IPS-15b (cell line): ENCODE results near the gene SIM2.

Experiments
- H3K27me3 ChIP-seq: one replicate; pipeline ENCODE4 v1.6.1; 2013; ENCODE audit warnings: low read length; ENCODE audit not compliant: control insufficient read depth, insufficient read depth
- H3K36me3 ChIP-seq: one replicate; pipeline ENCODE4 v1.6.1; 2013; ENCODE audit warnings: low read length; ENCODE audit not compliant: control insufficient read depth, insufficient read depth
- H3K4me1 ChIP-seq: one replicate; pipeline ENCODE4 v1.6.1; 2013; ENCODE audit warnings: mild to moderate bottlenecking, low read length; ENCODE audit not compliant: control insufficient read depth, insufficient read depth
- H3K4me3 ChIP-seq: one replicate; pipeline ENCODE4 v1.5.1; 2013; ENCODE audit warnings: low read depth, low read length
- H3K9ac ChIP-seq: one replicate; pipeline ENCODE4 v1.6.1; 2013; ENCODE audit warnings: low read depth, mild to moderate bottlenecking, low read length
- H3K9me3 ChIP-seq: one replicate; pipeline ENCODE4 v1.6.1; 2013; ENCODE audit warnings: mild to moderate bottlenecking, low read length; ENCODE audit not compliant: control insufficient read depth, insufficient read depth

SIM2 gene

DNA sequence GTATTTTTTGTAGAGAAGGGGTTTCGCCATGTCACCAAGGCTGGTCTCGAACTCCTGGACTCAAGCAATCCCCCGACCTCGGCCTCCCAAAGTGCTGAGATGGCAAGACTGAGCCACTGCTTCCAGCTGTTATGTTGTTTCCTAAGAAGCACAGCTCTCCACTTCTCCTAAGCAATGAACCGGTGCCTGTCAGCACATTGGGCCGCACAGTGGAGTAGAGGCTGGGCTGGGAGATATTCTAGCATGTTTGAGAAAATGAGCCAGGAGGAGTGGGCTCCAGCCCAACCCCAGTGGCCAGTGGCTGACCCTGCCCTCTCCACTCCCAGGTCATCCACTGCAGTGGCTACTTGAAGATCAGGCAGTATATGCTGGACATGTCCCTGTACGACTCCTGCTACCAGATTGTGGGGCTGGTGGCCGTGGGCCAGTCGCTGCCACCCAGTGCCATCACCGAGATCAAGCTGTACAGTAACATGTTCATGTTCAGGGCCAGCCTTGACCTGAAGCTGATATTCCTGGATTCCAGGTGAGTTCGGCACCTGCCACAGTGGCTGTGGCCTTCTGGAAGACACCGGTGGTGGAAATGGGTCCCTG is 27.0 kb downstream of the SIM2 start:
- Histone ChIP-seq H3K9me3 (no peaks in the 10 kb centered on the region), H3K27me3 (no peaks in the 10 kb centered on the region), H3K36me3 (no peaks in the 10 kb centered on the region), H3K4me1 (no peaks in the 10 kb centered on the region), H3K4me3 (no peak overlapping the region), H3K9ac (no peak overlapping the region)

DNA sequence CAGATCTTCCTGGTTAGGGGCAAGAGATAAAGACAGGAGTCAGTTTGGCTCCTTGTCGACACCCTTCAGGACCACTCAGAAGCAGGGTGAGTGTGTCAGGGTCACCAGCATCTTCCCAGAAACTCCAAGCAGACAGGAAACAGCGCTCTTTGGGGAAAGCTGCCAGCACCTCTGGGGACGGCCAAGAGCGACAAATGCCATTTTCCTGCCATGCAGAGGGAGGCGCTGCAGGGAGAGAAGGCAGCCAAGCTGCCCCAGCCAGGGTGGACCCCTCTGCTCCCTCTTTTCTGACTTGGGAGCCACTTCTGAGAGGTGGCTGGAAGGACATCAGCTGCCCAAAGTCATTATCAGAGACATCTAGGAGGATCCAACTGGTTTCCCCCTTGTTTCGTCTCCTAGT is 29.0 kb downstream of the SIM2 start:
- Histone ChIP-seq H3K27me3 (no peaks in the 10 kb centered on the region), H3K9me3 (no peaks in the 10 kb centered on the region), H3K9ac (no peak overlapping the region), H3K4me3 (no peak overlapping the region), H3K4me1 (no peaks in the 10 kb centered on the region), H3K36me3 (no peaks in the 10 kb centered on the region)

DNA sequence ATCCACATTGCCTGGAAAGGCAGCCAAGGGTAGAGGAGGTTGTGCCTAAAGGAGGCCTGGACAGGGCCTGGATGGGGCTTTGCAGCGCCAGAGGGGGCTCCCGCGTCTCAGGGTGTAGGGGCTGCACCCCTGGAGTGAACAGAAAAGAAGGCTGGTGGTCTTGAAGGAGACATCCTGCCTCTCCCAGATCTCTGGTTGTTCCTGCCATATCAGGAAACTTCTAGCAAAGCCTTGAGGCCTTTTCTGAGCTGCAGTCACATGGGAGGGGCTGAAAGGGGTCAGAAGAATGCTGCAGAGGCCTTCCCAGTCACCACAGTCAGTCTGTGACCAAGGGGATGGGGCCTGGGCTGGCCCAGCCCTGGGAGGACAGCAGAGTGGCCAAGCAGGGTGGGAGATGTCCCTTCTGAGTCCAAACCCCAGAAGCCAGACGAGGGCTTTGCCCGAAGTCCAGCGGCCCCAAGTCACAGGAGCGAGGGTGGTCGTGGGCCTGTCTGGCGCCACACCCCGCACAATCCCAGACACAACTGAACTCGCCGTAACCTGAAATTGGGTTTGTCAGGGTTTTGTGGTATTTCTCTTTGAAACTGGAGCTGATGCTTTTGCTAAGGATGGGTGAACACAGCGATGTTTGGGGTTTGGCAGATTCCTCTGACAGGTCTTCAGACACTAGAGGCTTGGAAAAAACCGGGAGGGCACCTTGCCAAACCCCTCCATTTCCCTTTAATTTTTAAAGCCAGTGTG is 29.6 kb downstream of the SIM2 start:
- no peaks in the 10 kb centered on the region for H3K4me1 ChIP-seq
- no peaks in the 10 kb centered on the region for H3K27me3 ChIP-seq
- H3K4me3 ChIP-seq = no peak overlapping the region
- H3K9me3 ChIP-seq = no peaks in the 10 kb centered on the region
- no peak overlapping the region for H3K9ac ChIP-seq
- H3K36me3 ChIP-seq = no peaks in the 10 kb centered on the region

DNA sequence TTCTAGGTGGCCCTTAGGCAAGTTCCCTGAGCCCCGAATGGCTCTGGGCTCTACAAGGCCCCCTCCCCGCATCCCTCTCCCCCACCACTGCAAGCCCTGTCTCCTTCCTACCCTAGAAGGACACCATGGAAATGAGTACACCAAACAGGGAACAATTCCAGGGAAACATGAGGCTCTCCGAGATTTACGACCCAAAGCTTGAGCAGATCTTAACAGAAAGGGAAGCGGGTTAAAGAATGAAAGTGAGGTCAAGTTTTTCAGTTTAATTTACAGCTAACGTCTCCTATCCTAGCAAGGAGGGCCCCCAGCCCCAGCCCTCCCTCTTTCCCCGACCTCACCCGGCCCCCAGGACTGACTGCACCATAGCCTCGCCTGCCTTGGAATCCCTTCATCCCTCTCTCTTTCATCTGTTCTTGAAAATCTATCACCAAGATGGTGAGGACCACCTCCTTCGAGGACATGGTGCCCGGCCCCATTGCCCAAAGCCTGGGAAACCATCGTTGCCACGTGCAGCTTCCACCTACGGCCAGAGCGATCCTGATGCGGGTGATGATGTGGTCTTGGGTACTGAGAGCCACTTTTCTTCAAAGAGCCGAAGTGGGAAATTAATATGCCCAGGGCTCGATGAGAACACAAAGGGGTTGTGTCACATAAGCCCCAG is 30.5 kb downstream of the SIM2 start:
- Histone ChIP-seq H3K27me3 (no peaks in the 10 kb centered on the region), H3K4me1 (no peaks in the 10 kb centered on the region), H3K36me3 (no peaks in the 10 kb centered on the region), H3K9ac (no peak overlapping the region), H3K9me3 (no peaks in the 10 kb centered on the region), H3K4me3 (no peak overlapping the region)

GRCh38 chr21:36730291-36731281 is 31.7 kb downstream of the SIM2 start:
- H3K4me1 ChIP-seq = no peaks in the 10 kb centered on the region
- H3K36me3 ChIP-seq = no peaks in the 10 kb centered on the region
- H3K9me3 ChIP-seq = no peaks in the 10 kb centered on the region
- H3K9ac ChIP-seq = no peak overlapping the region
- no peaks in the 10 kb centered on the region for H3K27me3 ChIP-seq
- no peak overlapping the region for H3K4me3 ChIP-seq

- no peak overlapping the region for H3K4me3 ChIP-seq
- H3K9me3 ChIP-seq = no peaks in the 10 kb centered on the region
- no peaks in the 10 kb centered on the region for H3K4me1 ChIP-seq
- no peak overlapping the region for H3K9ac ChIP-seq
- H3K36me3 ChIP-seq = no peaks in the 10 kb centered on the region
- H3K27me3 ChIP-seq = no peaks in the 10 kb centered on the region
Measured at GRCh38 chr21:36732217-36732616, 33.3 kb downstream of the SIM2 start.

- Histone ChIP-seq H3K4me1 (no peaks in the 10 kb centered on the region), H3K4me3 (no peak overlapping the region), H3K9ac (no peak overlapping the region), H3K27me3 (no peaks in the 10 kb centered on the region), H3K9me3 (no peaks in the 10 kb centered on the region), H3K36me3 (no peaks in the 10 kb centered on the region)
Measured at GRCh38 chr21:36732761-36733160, 33.8 kb downstream of the SIM2 start.

DNA sequence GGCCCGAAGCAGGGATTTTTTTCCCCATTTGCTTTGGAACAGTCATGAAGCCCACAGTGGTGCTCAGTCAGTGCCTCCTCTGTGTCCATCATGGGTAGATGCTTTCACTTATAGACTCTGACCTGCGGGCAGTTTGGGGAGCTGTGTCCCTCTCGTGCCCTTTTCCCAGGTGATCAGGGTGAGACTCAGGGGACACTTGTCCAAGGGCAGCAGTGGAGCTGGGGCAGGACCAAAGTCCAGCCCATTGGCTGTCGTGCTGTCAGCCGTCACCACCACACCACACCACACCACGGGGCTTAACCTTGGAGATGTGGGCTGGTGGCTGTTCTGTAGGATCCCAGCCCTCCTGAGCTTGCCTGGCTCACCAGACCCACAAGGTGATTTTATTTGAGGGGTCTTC is 34.9 kb downstream of the SIM2 start:
- no peaks in the 10 kb centered on the region for H3K27me3 ChIP-seq
- H3K4me3 ChIP-seq = no peak overlapping the region
- H3K36me3 ChIP-seq = no peaks in the 10 kb centered on the region
- no peak overlapping the region for H3K9ac ChIP-seq
- H3K4me1 ChIP-seq = no peaks in the 10 kb centered on the region
- H3K9me3 ChIP-seq = no peaks in the 10 kb centered on the region

GRCh38 chr21:36734367-36735200 is 35.7 kb downstream of the SIM2 start:
- Histone ChIP-seq H3K9me3 (no peaks in the 10 kb centered on the region), H3K27me3 (no peaks in the 10 kb centered on the region), H3K36me3 (no peaks in the 10 kb centered on the region), H3K4me1 (no peaks in the 10 kb centered on the region), H3K4me3 (no peak overlapping the region), H3K9ac (no peak overlapping the region)

DNA sequence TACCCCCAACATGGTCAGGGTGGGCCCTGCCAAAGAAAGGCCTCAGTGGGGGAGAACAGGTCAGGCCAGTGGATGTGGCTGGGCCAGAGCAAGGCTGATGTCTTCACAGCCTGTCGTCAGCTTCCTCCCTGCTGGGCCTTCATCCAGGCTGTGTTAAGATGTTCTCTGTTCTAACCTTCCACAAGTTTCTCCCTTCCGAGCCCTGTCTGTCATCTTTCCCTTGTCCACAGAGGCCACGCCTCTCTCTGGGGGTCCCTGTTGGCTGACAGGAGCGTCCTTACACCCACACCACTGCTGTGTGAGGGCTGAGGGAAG is 36.2 kb downstream of the SIM2 start:
- Histone ChIP-seq H3K9ac (no peak overlapping the region), H3K9me3 (no peaks in the 10 kb centered on the region), H3K4me1 (no peaks in the 10 kb centered on the region), H3K36me3 (no peaks in the 10 kb centered on the region), H3K4me3 (no peak overlapping the region), H3K27me3 (no peaks in the 10 kb centered on the region)
